K562 (cell line): ENCODE results near the gene SAFB. TPM values are rescaled to one million over a fixed set of nuclear protein-coding genes. Genes with fewer than 3 reads are reported as not detected.

ENCODE experiments used
- ARID3A ChIP-seq: IDR thresholded peaks from 2 replicates; pipeline ENCODE4 v1.6.1; 2012; ENCODE audit warnings: low read depth, low read length, improper control_type of control experiment, borderline replicate concordance
- CEBPZ ChIP-seq: fragments of 150-350 bp; IDR thresholded peaks from 2 replicates; pipeline ENCODE4 v1.6.1; 2014; ENCODE audit warnings: low read depth, mild to moderate bottlenecking, low read length, borderline replicate concordance
- CHCHD3 ChIP-seq: fragments of 250-450 bp; sonication (Bioruptor Pico); IDR thresholded peaks from 2 replicates; pipeline ENCODE4 v2.1.2; 2022; ENCODE audit warnings: mild to moderate bottlenecking
- E2F6 ChIP-seq, 2 experiments: IDR thresholded peaks; 2 replicates each; pipeline ENCODE4 v1.6.1; 2011; ENCODE audit warnings: borderline replicate concordance in 1 of 2, control low read depth in 1 of 2, low read depth in 1 of 2, low read length in 1 of 2, mild to moderate bottlenecking in 1 of 2, mixed read lengths in 1 of 2, moderate library complexity in 1 of 2; ENCODE audit not compliant: insufficient read depth in 1 of 2, insufficient read length in 1 of 2, poor library complexity in 1 of 2, severe bottlenecking in 1 of 2; ENCODE audit errors: extremely low read depth in 1 of 2
- FOXA3 ChIP-seq, 2 experiments: fragments of 450-650 bp in 1 of 2; sonication (generic) in 1 of 2; formaldehyde crosslinking; IDR thresholded peaks in 1 of 2; conservative IDR thresholded peaks in 1 of 2; 2 replicates each; pipeline versions ENCODE4 v1.4.0 to v1.8.0; 2020 to 2022; ENCODE audit warnings: mild to moderate bottlenecking in 2 of 2, missing genetic modification reagents in 1 of 2
- GATAD2A ChIP-seq: fragments of 450-650 bp; IDR thresholded peaks from 2 replicates; pipeline ENCODE4 v1.6.1; 2017
- HIVEP1 ChIP-seq: fragments of 250-450 bp; sonication (Bioruptor Pico); IDR thresholded peaks from 2 replicates; pipeline ENCODE4 v1.4.0; 2020; ENCODE audit warnings: mild to moderate bottlenecking
- ID3 ChIP-seq, 2 experiments: fragments of 250-450 bp in 1 of 2; fragments of 450-650 bp in 1 of 2; sonication (Bioruptor Pico) in 1 of 2; IDR thresholded peaks; 2 replicates each; pipeline versions ENCODE4 v1.6.1 to v1.8.0; 2016 to 2021; ENCODE audit warnings: mild to moderate bottlenecking in 2 of 2, moderate library complexity in 2 of 2, missing compliant biosample characterization in 1 of 2, missing genetic modification characterization in 1 of 2
- KLF6 ChIP-seq: fragments of 250-450 bp; sonication (Bioruptor Pico); IDR thresholded peaks from 2 replicates; pipeline ENCODE4 v1.4.0; 2020; ENCODE audit warnings: mild to moderate bottlenecking, moderate library complexity, borderline replicate concordance
- MCM2 ChIP-seq: fragments of 450-650 bp; IDR thresholded peaks from 2 replicates; pipeline ENCODE4 v1.6.1; 2017; ENCODE audit warnings: low read depth, mild to moderate bottlenecking
- NCOA4 ChIP-seq: fragments of 450-650 bp; IDR thresholded peaks from 2 replicates; pipeline ENCODE4 v1.6.1; 2018; ENCODE audit warnings: mild to moderate bottlenecking; ENCODE audit not compliant: partially characterized antibody
- NELFE ChIP-seq: IDR thresholded peaks from 2 replicates; pipeline ENCODE4 v1.6.1; 2011; ENCODE audit warnings: mild to moderate bottlenecking; ENCODE audit not compliant: insufficient read depth, insufficient read length
- NR2C1 ChIP-seq, 2 experiments: fragments of 450-650 bp; IDR thresholded peaks; 2 replicates each; pipeline ENCODE4 v1.6.1; 2017; ENCODE audit warnings: mild to moderate bottlenecking in 2 of 2, antibody characterized with exemption in 1 of 2, inconsistent platforms in 1 of 2, missing compliant biosample characterization in 1 of 2, missing genetic modification characterization in 1 of 2
- PHF8 ChIP-seq: fragments of 200-600 bp; sonication (generic); IDR thresholded peaks from 2 replicates; pipeline ENCODE4 v1.6.1; 2012; ENCODE audit warnings: mixed run types, mild to moderate bottlenecking, inconsistent platforms, low read length, moderate library complexity, borderline replicate concordance
- RAD51 ChIP-seq: fragments of 450-650 bp; IDR thresholded peaks from 2 replicates; pipeline ENCODE4 v1.7.1; 2016; ENCODE audit warnings: low read depth, mild to moderate bottlenecking, borderline replicate concordance
- SIN3A ChIP-seq, 2 experiments: fragments of 150-350 bp in 1 of 2; IDR thresholded peaks; 2 replicates each; pipeline ENCODE4 v1.6.1; 2011 to 2016; ENCODE audit warnings: borderline replicate concordance in 2 of 2, low read depth in 2 of 2, low read length in 2 of 2, mild to moderate bottlenecking in 2 of 2, moderate library complexity in 2 of 2; ENCODE audit not compliant: control insufficient read depth in 1 of 2
- SREBF2 ChIP-seq: sonication (generic); formaldehyde crosslinking; IDR thresholded peaks from 2 replicates; pipeline ENCODE4 v1.4.0; 2020; ENCODE audit warnings: mild to moderate bottlenecking, missing genetic modification reagents
- ZNF589 ChIP-seq: fragments of 200-800 bp; sonication (Bioruptor generic); IDR thresholded peaks from 2 replicates; pipeline ENCODE4 v1.6.1; 2016; ENCODE audit warnings: low read depth, missing genetic modification characterization, missing compliant biosample characterization
- ZNF785 ChIP-seq: fragments of 250-450 bp; sonication (Bioruptor Pico); IDR thresholded peaks from 2 replicates; pipeline ENCODE4 v1.4.0; 2020; ENCODE audit warnings: mild to moderate bottlenecking
- polyA plus RNA-seq, 8 experiments: library from polyadenylated mRNA; depleted of rRNA in 4 of 8; stranded (reverse) in 5 of 8; unstranded in 3 of 8; fragments of >200 nt; fragmentation: Nextera tagmentation in 2 of 8; fragmentation: Illumina TruSeq in 1 of 8; extraction: Ambion mirVana in 2 of 8; extraction: Trizol in 1 of 8; gene quantifications; 2 replicates each; pipeline versions ENCODE4 v1.2.1 to v1.2.3, GENCODE V29; 2011 to 2014; ENCODE audit warnings: inconsistent platforms in 1 of 8, missing spikeins in 1 of 8
- total RNA-seq, 7 experiments: library from RNA; depleted of rRNA in 6 of 7; stranded (reverse); fragments of >200 nt in 6 of 7; fragmentation: Illumina TruSeq in 2 of 7; extraction: Trizol in 2 of 7; gene quantifications; 2 replicates each; pipeline versions ENCODE4 v1.2.1 to v1.2.3, GENCODE V29; 2011 to 2021; ENCODE audit warnings: low replicate concordance in 1 of 7

The SAFB gene
- total and polyA plus RNA-seq, 9 of the 15 experiments (the other 6 are each of a cell fraction or from before 2014, with no cell fraction given), result 1.1 to 151 (median 83.1) TPM

- TF ChIP-seq RAD51, result no peak
- TF ChIP-seq ARID3A, result no peak
- no peak for TF ChIP-seq CEBPZ
- 0 out of 4 replicates have a peak, but pooled peaks of 1 of the 2 experiments have one; percentile 6 for TF ChIP-seq FOXA3 (CRISPR knock-in tag; conservative IDR thresholded peaks at IDR 0.05 in 1 of 2, IDR thresholded peaks at IDR 0.05 in 1 of 2)
- peak; percentile 25 to 89 for TF ChIP-seq E2F6 (IDR thresholded peaks at IDR 0.05; ENCODE audit: borderline replicate concordance in 1 of 2, extremely low read depth in 1 of 2, insufficient read depth in 1 of 2, insufficient read length in 1 of 2, low read depth in 1 of 2, low read length in 1 of 2, poor library complexity in 1 of 2, severe bottlenecking in 1 of 2)
- no peak for TF ChIP-seq ID3 (CRISPR knock-in tag; IDR thresholded peaks at IDR 0.05)
- no peak for TF ChIP-seq ID3 (tag; IDR thresholded peaks at IDR 0.05)
- no peak for TF ChIP-seq KLF6 (CRISPR knock-in tag)
- TF ChIP-seq NELFE, result no peak
- TF ChIP-seq NCOA4, result no peak
- no peak for TF ChIP-seq HIVEP1 (CRISPR knock-in tag)
- TF ChIP-seq SIN3A (IDR thresholded peaks at IDR 0.05; ENCODE audit: borderline replicate concordance in 2 of 2, control insufficient read depth in 1 of 2, low read depth in 2 of 2, low read length in 2 of 2), result peak in 1 of 2 experiments; percentile 60; a peak in 1 of 4 replicates
- no peak for TF ChIP-seq ZNF589 (CRISPR knock-in tag)
- no peak for TF ChIP-seq NR2C1 (IDR thresholded peaks at IDR 0.05)
- no peak for TF ChIP-seq NR2C1 (tag; IDR thresholded peaks at IDR 0.05)
- TF ChIP-seq MCM2, result no peak
- TF ChIP-seq CHCHD3 (CRISPR knock-in tag), result no peak
- no peak for TF ChIP-seq SREBF2 (CRISPR knock-in tag)
- TF ChIP-seq PHF8, result peak; percentile 58; the same call in 1 of the 2 replicates
- TF ChIP-seq ZNF785 (CRISPR knock-in tag), result no peak
- no peak for TF ChIP-seq GATAD2A
Observed at GRCh38 chr19:5686647-5687359, 63.9 kb downstream of the SAFB start (continued).
